Measurements from ENCODE around the gene GIT2.

GIT2 gene

DNA sequence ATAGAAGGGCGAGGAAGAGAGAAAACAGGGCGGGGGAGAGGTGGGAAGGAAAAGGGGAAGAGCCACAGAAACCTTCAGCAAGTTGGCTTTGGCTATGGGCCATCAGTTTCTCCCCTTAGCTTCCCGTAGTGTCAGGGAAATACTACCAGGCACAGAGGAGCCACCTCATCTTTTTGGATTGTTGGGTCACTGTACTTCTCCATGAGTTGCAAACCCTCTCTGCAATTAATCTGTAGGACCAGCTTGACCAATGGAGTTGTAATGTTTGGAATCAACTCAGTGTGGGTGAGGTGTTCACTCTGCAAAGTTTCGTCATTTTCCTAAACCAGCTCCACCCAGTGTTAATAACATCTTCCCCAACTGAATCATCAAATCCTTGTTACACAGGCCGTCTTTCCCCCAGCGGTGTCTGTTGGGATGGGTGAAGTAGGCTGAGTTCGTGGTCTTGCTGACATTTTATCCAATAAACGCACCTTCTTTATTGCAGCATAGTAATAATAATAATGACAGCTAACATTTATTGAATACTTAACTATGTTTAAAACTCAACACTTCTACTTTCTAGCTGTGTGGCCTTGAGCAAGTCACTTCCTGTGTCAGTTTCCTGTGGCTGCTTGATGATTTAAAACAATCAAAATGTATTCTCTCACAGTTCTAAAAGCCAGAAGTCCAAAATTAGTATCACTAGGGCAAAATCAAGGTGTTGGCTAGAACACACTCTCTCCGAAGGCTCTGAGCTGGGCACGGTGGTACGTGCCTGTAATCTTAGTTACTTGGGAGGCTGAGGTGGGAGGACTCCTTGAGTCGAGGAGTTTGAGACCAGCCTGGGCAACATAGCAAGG lies 107.8 kb downstream of the GIT2 start:
- DNase-seq: no peak

- DNase-seq: no peak
Observed at GRCh38 chr12:109885616-109886015, 110.6 kb downstream of the GIT2 start.

DNA sequence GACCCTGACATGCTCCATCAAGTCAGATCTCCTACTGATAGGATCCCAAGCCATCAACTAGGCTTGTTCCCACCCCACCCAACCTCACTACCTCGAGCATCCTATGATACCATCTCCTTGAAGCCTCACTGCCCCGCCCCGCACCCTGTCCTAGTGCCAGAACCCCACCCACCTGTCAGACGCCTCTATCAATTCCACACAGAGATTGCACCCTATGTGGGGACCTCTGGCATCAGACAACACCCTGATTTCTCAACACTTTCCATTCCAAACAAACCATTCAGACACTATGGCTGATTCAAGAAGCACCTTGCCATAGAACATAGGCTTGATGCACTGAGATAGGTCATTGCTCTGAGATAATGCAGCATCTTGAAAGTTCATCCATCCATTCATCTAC lies 112.7 kb downstream of the GIT2 start:
- DNase-seq: no peak

DNA sequence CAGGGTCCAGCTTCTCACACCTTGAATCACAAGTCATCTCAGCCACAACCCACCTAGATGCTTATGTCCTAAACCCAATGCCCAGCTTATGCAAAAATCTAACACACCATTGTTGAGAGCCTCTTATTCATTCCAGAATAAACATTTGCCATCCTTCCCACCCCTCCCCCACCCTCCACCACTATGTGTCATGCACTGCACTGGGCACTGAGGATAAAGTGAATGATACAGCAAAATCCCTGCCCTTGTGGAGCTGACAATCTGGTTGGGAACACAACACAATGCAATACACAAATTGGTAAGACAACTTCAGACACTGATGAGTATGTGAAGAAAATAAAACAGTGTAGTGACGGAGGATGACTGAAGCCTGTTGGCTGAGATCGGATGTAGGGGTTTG lies 114.4 kb downstream of the GIT2 start:
- no peak for DNase-seq

DNA sequence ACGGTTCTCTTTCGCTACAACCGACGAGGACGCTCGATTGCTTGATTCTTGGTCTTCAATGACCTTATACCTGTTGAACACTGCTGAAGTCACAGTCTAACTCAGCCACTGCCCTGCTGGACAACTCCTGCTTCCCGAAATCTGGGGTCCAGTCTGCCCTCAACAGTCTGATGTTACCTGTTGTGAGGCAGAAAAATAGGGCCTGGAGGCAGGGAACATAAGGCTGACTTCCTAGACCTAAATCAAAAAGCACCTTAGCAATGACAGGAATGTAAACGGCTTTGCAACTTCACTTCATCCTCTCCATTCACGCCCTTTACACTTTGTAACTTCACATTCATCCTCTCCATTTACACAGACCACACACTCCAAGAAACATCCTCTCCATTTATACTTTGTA lies 115.2 kb downstream of the GIT2 start:
- no peak for DNase-seq

DNA sequence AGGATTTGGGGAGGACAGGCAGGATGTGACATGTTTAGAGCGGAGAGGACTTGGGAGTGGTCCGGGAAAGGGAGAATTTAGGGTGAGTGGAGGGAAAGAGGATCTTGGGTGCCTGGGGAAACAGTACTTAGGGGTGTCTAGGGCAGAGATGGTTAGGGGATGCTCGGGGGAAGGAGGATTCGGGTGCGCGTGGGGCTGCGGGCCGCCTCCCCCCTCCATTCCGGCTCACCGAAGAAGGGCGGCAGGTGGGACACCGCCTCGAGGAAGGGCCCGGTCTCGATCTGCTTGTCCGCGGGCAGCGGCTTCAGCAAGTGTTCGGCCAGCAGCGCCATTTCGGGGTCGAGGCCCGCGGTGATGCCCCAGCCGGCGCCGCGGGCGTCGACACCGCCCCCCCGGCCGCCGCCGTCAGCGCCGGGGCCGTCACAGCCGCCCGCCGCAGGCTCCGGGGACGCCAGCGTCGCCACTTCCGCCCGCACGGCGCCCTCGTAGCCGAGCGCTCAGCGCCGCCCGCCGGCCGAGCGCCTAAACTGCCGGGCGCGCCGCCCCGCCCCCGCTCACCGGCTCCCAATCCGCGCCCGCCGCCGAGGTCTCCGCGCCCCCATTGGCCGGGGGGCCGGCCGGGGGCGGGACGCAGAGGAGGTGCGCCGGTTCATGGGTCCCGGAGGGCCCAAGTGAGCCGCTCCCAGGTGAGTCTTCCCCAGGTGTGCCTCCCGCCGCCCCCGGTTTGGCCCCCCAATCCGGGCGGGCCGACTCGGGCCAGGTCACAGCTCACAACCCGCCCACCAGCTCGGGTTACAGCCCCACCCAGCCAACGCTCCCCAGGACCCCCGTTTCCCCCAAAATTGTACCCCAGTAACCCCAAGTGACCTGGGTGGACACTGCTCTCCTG lies 115.9 kb downstream of the GIT2 start, which contains the start of gene GLTP:
Gene GLTP (minus strand): TSS at position 499 of the 889 bp plus-strand sequence. CDS start 167 bp downstream, at position 332.
- peak; percentile 87 for DNase-seq

Data from activated gamma-delta T cell treated with Interleukin-2 at 50 U/mL for 16 hours (primary cell).